HepG2 (cell line): Measurements from ENCODE around the gene BBOF1. TPM values are rescaled to one million over a fixed set of nuclear protein-coding genes. Genes with fewer than 3 reads are reported as not detected.
A peak's percentile ranks its signal among the peaks of the same experiment; 100 is the strongest.

ENCODE experiments used
- ATAC-seq: fragments of 200-7000 bp; cut with Tn5 transposase; 3 replicates; pipeline ENCODE4 v1.9.1; 2020; ENCODE audit warnings: mild to moderate bottlenecking, moderate library complexity
- BruUV-seq: library from RNA; stranded (reverse); fragments of 400-500 nt; replicated peaks from 2 replicates; lab custom pipeline; 2021; lab: Mats Ljungman, UMichigan
- CTCF ChIA-PET: fragments of 300-600 bp; formaldehyde crosslinking; extraction: SDS; loops from one replicate; lab custom pipeline; 2021; ENCODE audit warnings: low total read pairs, inconsistent platforms, low intra/inter-chr PET ratio; lab: Yijun Ruan, JAX
- POLR2A ChIA-PET: fragments of 350-600 bp; sonication (Branson Sonifier 250); formaldehyde crosslinking; loops from one replicate; lab custom pipeline; 2020; ENCODE audit warnings: antibody characterized with exemption, inconsistent platforms; lab: Yijun Ruan, JAX
- DNase-seq: peaks from one replicate; pipeline ENCODE4 v3.0.0-alpha.2; 2015; ENCODE audit warnings: low spot score
- FAIRE-seq: peaks from 3 replicates; lab custom pipeline; 2011; peaks lifted over from hg19 to GRCh38; lab: Jason Lieb, UNC
- H2AFZ ChIP-seq: one replicate; pipeline ENCODE4 v1.6.1; 2011; ENCODE audit warnings: low read length, inconsistent platforms
- H3K27ac ChIP-seq: fragments of 300-600 bp; 3 replicates; pipeline ENCODE4 v1.8.0; 2011; ENCODE audit warnings: mixed run types, mild to moderate bottlenecking, mixed read lengths, low read length, inconsistent platforms; ENCODE audit not compliant: insufficient read depth; ENCODE audit errors: extremely low read length
- H3K27me3 ChIP-seq, 2 experiments: fragments of 200-600 bp in 1 of 2; 2 replicates in 1 of 2; 3 replicates in 1 of 2; pipeline versions ENCODE4 v1.6.0 to v1.8.0; 2011; ENCODE audit warnings: low read length in 2 of 2, mild to moderate bottlenecking in 2 of 2, moderate library complexity in 2 of 2, inconsistent platforms in 1 of 2; ENCODE audit not compliant: insufficient read depth in 2 of 2, control insufficient read depth in 1 of 2
- H3K36me3 ChIP-seq, 2 experiments: fragments of 200-600 bp in 1 of 2; replicated peaks in 1 of 2; 2 replicates in 1 of 2; 3 replicates in 1 of 2; pipeline versions ENCODE4 v1.5.1 to v1.8.0; 2011; ENCODE audit warnings: low read length in 2 of 2, inconsistent platforms in 1 of 2; ENCODE audit not compliant: insufficient read depth in 2 of 2, control insufficient read depth in 1 of 2
- H3K4me1 ChIP-seq: 2 replicates; pipeline ENCODE4 v1.5.1; 2012; ENCODE audit warnings: low read length, inconsistent platforms; ENCODE audit not compliant: insufficient read depth
- H3K4me2 ChIP-seq: 2 replicates; pipeline ENCODE4 v1.6.0; 2011; ENCODE audit warnings: low read depth, low read length, inconsistent platforms
- H3K4me3 ChIP-seq, 3 experiments: fragments of 200-600 bp in 1 of 3; sonication (generic), shearing (Covaris generic) in 1 of 3; replicated peaks in 1 of 3; 2 replicates each; pipeline ENCODE4 v1.5.1; 2011 to 2016; ENCODE audit warnings: low read length in 3 of 3, inconsistent platforms in 2 of 3, low read depth in 2 of 3, mild to moderate bottlenecking in 2 of 3, control low read depth in 1 of 3, mixed read lengths in 1 of 3; ENCODE audit not compliant: insufficient read depth in 1 of 3
- H3K79me2 ChIP-seq: one replicate; pipeline ENCODE4 v1.6.1; 2011; ENCODE audit warnings: low read length, inconsistent platforms; ENCODE audit not compliant: insufficient read depth
- H3K9ac ChIP-seq: 2 replicates; pipeline ENCODE4 v1.6.0; 2011; ENCODE audit warnings: mild to moderate bottlenecking, low read depth, low read length, inconsistent platforms; ENCODE audit not compliant: insufficient read depth
- H3K9me3 ChIP-seq: 2 replicates; pipeline ENCODE4 v1.5.1; 2012; ENCODE audit warnings: mild to moderate bottlenecking, low read length
- H4K20me1 ChIP-seq: 2 replicates; pipeline ENCODE4 v1.6.0; 2011; ENCODE audit warnings: inconsistent platforms, mild to moderate bottlenecking, low read length, moderate library complexity; ENCODE audit not compliant: insufficient read depth
- BHLHE40 ChIP-seq: IDR thresholded peaks from 2 replicates; pipeline ENCODE4 v1.6.1; 2011; ENCODE audit warnings: low read length, improper control_type of control experiment
- CEBPB ChIP-seq: IDR thresholded peaks from 2 replicates; pipeline ENCODE4 v1.6.1; 2011; ENCODE audit warnings: low read depth, low read length, improper control_type of control experiment, borderline replicate concordance
- EEA1 ChIP-seq: sonication (generic); formaldehyde crosslinking; IDR thresholded peaks from 2 replicates; pipeline ENCODE4 v1.5.1; 2020; ENCODE audit warnings: mild to moderate bottlenecking, missing genetic modification reagents, borderline replicate concordance
- JDP2 ChIP-seq: sonication (generic); formaldehyde crosslinking; IDR thresholded peaks from 2 replicates; pipeline ENCODE4 v1.8.1; 2022; ENCODE audit warnings: missing genetic modification reagents, borderline replicate concordance
- LCORL ChIP-seq, 2 experiments: fragments of 450-650 bp in 1 of 2; sonication (generic) in 1 of 2; formaldehyde crosslinking in 1 of 2; IDR thresholded peaks; 2 replicates each; pipeline versions ENCODE4 v1.5.0 to v1.6.1; 2017 to 2020; ENCODE audit warnings: antibody characterized with exemption in 1 of 2, missing genetic modification reagents in 1 of 2
- MEIS2 ChIP-seq: sonication (generic); formaldehyde crosslinking; IDR thresholded peaks from 2 replicates; pipeline ENCODE4 v1.9.0; 2021; ENCODE audit warnings: mild to moderate bottlenecking, missing genetic modification reagents
- TRIM22 ChIP-seq: fragments of 450-650 bp; IDR thresholded peaks from 2 replicates; pipeline ENCODE4 v1.6.1; 2017
- ZBTB3 ChIP-seq: sonication (generic); formaldehyde crosslinking; IDR thresholded peaks from 2 replicates; pipeline ENCODE4 v1.4.0; 2020; ENCODE audit warnings: low read depth, mild to moderate bottlenecking, moderate library complexity, missing genetic modification reagents, borderline replicate concordance
- ZNF12 ChIP-seq: sonication (generic); formaldehyde crosslinking; IDR thresholded peaks from 2 replicates; pipeline ENCODE4 v1.5.0; 2020; ENCODE audit warnings: missing genetic modification reagents
- ZNF280B ChIP-seq: sonication (generic); formaldehyde crosslinking; IDR thresholded peaks from 2 replicates; pipeline ENCODE4 v1.5.0; 2020; ENCODE audit warnings: missing genetic modification reagents, mild to moderate bottlenecking, borderline replicate concordance
- ZNF30 ChIP-seq: sonication (generic); formaldehyde crosslinking; IDR thresholded peaks from 2 replicates; pipeline ENCODE4 v1.5.0; 2020; ENCODE audit warnings: mild to moderate bottlenecking, missing genetic modification reagents
- ZNF501 ChIP-seq: sonication (generic); formaldehyde crosslinking; IDR thresholded peaks from 2 replicates; pipeline ENCODE4 v1.5.1; 2020; ENCODE audit warnings: mild to moderate bottlenecking, moderate library complexity, missing genetic modification reagents
- ZNF615 ChIP-seq: sonication (generic); formaldehyde crosslinking; IDR thresholded peaks from 2 replicates; pipeline ENCODE4 v1.5.0; 2020; ENCODE audit warnings: mild to moderate bottlenecking, missing genetic modification reagents, borderline replicate concordance
- ZNF629 ChIP-seq: sonication (generic); formaldehyde crosslinking; conservative IDR thresholded peaks from 2 replicates; pipeline ENCODE4 v1.5.0; 2020; ENCODE audit warnings: missing genetic modification reagents
- ZNF775 ChIP-seq: sonication (generic); formaldehyde crosslinking; IDR thresholded peaks from 2 replicates; pipeline ENCODE4 v1.4.0; 2020; ENCODE audit warnings: missing genetic modification reagents, mild to moderate bottlenecking, moderate library complexity, borderline replicate concordance
- ZNF790 ChIP-seq: sonication (generic); formaldehyde crosslinking; IDR thresholded peaks from 2 replicates; pipeline ENCODE4 v1.8.0; 2022; ENCODE audit warnings: missing genetic modification reagents, mild to moderate bottlenecking, borderline replicate concordance
- WGBS: methylation state at CpG from one replicate; pipeline ENCODE4 v1.1.6; 2017; ENCODE audit warnings: low lambda C conversion rate; 5-methylcytosine and 5-hydroxymethylcytosine counted together
- in situ Hi-C: cut with HindIII; loops from 2 replicates; pipeline ENCODE4 v1.10.0; 2017; ENCODE audit warnings: low pct_unique_long_range_greater_than_20kb; ENCODE audit not compliant: extremely low pct_ligation_motif_present
- intact Hi-C: fragments of 100-400 bp; cut with micrococcal nuclease; formaldehyde crosslinking; loops from one replicate; pipeline ENCODE4 v1.10.0; 2022; ENCODE audit not compliant: unreplicated experiment
- polyA plus RNA-seq, 8 experiments: library from polyadenylated mRNA; depleted of rRNA in 3 of 8; stranded (reverse) in 7 of 8; unstranded in 1 of 8; fragments of >200 nt; fragmentation: Illumina TruSeq in 4 of 8; extraction: Trizol in 4 of 8; gene quantifications; 2 replicates each; pipeline versions ENCODE4 v1.2.1 to v1.2.3, GENCODE V29; 2011 to 2016; ENCODE audit warnings: low read depth in 4 of 8, missing spikeins in 1 of 8, mixed read lengths in 1 of 8; ENCODE audit not compliant: insufficient read depth in 1 of 8
- total RNA-seq, 5 experiments: library from RNA; depleted of rRNA; stranded (reverse); fragments of >200 nt; fragmentation: Illumina TruSeq; extraction: Trizol; gene quantifications; 2 replicates each; pipeline ENCODE4 v1.2.3, GENCODE V29; 2016; ENCODE audit warnings: low read depth in 1 of 5

BBOF1 gene
- total and polyA plus RNA-seq, 2 of the 13 experiments (the other 11 are each of a cell fraction or from before 2014, with no cell fraction given): 1.6 to 2.3 TPM

- H3K27me3 ChIP-seq: no peaks in the 10 kb centered on the region
- 91% methylated on average over 3 of the region's 3 CpGs for WGBS
- FAIRE-seq: no peak
- H3K9ac ChIP-seq: no peak overlapping the region
- ChIA-PET CTCF (no interaction called here), POLR2A (no interaction called here)
- no peak overlapping the region for H3K4me3 ChIP-seq
- H4K20me1 ChIP-seq: no peaks in the 10 kb centered on the region
- DNase-seq: no peak
- H3K27ac ChIP-seq: no peak overlapping the region
- TF ChIP-seq ZNF629 (CRISPR knock-in tag) (peak; percentile 58), ZNF280B (CRISPR knock-in tag) (no peak)
- no peak overlapping the region for H2AFZ ChIP-seq
- no peaks in the 10 kb centered on the region for H3K4me1 ChIP-seq
- BruUV-seq: no TSS peak
- no peaks in the 10 kb centered on the region for H3K9me3 ChIP-seq
- intact Hi-C loops (no loop called here), in situ Hi-C loops (loop anchor here (25.0 kb wide), 1 partner anchor 297 kb away; no protein-coding TSS in a partner anchor)
- no peak overlapping the region for H3K4me2 ChIP-seq
- no peaks in the 10 kb centered on the region for H3K79me2 ChIP-seq
- no peak for ATAC-seq
- H3K36me3 ChIP-seq: no peaks in the 10 kb centered on the region
Measured at GRCh38 chr14:74034572-74034971, 15.4 kb downstream of the BBOF1 start.

GRCh38 chr14:74035556-74035955 is 16.4 kb downstream of the BBOF1 start:
- ATAC-seq (no peak), FAIRE-seq (no peak), DNase-seq (no peak)
- H3K9ac ChIP-seq: no peak overlapping the region
- WGBS: 95% methylated on average over 4 of the region's 4 CpGs
- no peaks in the 10 kb centered on the region for H4K20me1 ChIP-seq
- no peak overlapping the region for H3K4me2 ChIP-seq
- H2AFZ ChIP-seq: no peak overlapping the region
- no peaks in the 10 kb centered on the region for H3K4me1 ChIP-seq
- in situ Hi-C loops (loop anchor here (25.0 kb wide), 1 partner anchor 298 kb away; no protein-coding TSS in a partner anchor), intact Hi-C loops (loop anchor here (5.0 kb wide), 2 partner anchors 38 to 83 kb away; partner anchors contain the start of genes COQ6 and FAM161B)
- no peaks in the 10 kb centered on the region for H3K9me3 ChIP-seq
- no peak overlapping the region for H3K27ac ChIP-seq
- no peak overlapping the region for H3K4me3 ChIP-seq
- BruUV-seq: no TSS peak
- CTCF ChIA-PET: no interaction called here
- no peaks in the 10 kb centered on the region for H3K79me2 ChIP-seq
- POLR2A ChIA-PET: interaction anchor here (1.8 kb wide), 1 partner anchor 38 kb away, joined by 6 read pairs; no protein-coding TSS in a partner anchor
- H3K27me3 ChIP-seq: no peaks in the 10 kb centered on the region
- H3K36me3 ChIP-seq: no peaks in the 10 kb centered on the region
- TF ChIP-seq EEA1 (CRISPR knock-in tag) (no peak), MEIS2 (CRISPR knock-in tag) (no peak), ZNF790 (CRISPR knock-in tag) (no peak), JDP2 (CRISPR knock-in tag) (no peak), ZNF775 (CRISPR knock-in tag) (no peak), BHLHE40 (no peak), TRIM22 (no peak), ZNF12 (CRISPR knock-in tag) (no peak), ZNF615 (CRISPR knock-in tag) (no peak), ZNF30 (CRISPR knock-in tag) (no peak), CEBPB (no peak), ZNF501 (CRISPR knock-in tag) (no peak), ZBTB3 (CRISPR knock-in tag) (no peak), LCORL (IDR thresholded peaks at IDR 0.05) (no peak), LCORL (CRISPR knock-in tag; IDR thresholded peaks at IDR 0.05) (no peak)
